Common myeloid progenitor, CD34-positive (primary cell): Measurements from ENCODE around the gene TAF15.

Experiments
- CTCF ChIA-PET: fragments of 350-600 bp; sonication (Branson Sonifier 250); formaldehyde crosslinking; loops from one replicate; lab custom pipeline; 2021; ENCODE audit warnings: antibody characterized with exemption; lab: Charles Lee
- POLR2A ChIA-PET: fragments of 350-600 bp; sonication (Branson Sonifier 250); formaldehyde crosslinking; loops from one replicate; lab custom pipeline; 2021; ENCODE audit warnings: antibody characterized with exemption; lab: Charles Lee
- DNase-seq, 3 donors: peaks; one replicate each; pipeline versions ENCODE4 v3.0.0 to v3.0.0-alpha.2; 2013
- H3K27ac ChIP-seq, 2 experiments: 1 replicate in 1 of 2; 2 replicates in 1 of 2; pipeline ENCODE4 v1.7.0; 2013; ENCODE audit warnings: inconsistent platforms in 2 of 2, low read length in 2 of 2, mild to moderate bottlenecking in 2 of 2, low read depth in 1 of 2, moderate library complexity in 1 of 2; ENCODE audit not compliant: severe bottlenecking in 2 of 2, insufficient read depth in 1 of 2, poor library complexity in 1 of 2
- H3K27me3 ChIP-seq, 5 experiments: replicated peaks in 2 of 5; 1 replicate in 3 of 5; 2 replicates in 2 of 5; pipeline versions ENCODE4 v1.6.1 to v1.7.0; 2013; ENCODE audit warnings: low read length in 4 of 5, mild to moderate bottlenecking in 2 of 5, moderate library complexity in 2 of 5, inconsistent platforms in 1 of 5; ENCODE audit not compliant: insufficient read depth in 5 of 5, control insufficient read depth in 4 of 5
- H3K36me3 ChIP-seq, 4 experiments: 1 replicate in 2 of 4; 2 replicates in 2 of 4; pipeline versions ENCODE4 v1.6.1 to v1.7.0; 2013; ENCODE audit warnings: low read length in 3 of 4, control low read depth in 1 of 4, mild to moderate bottlenecking in 1 of 4; ENCODE audit not compliant: control insufficient read depth in 4 of 4, insufficient read depth in 4 of 4
- H3K4me1 ChIP-seq, 4 experiments: 1 replicate in 3 of 4; 2 replicates in 1 of 4; pipeline versions ENCODE4 v1.6.1 to v1.7.1; 2013; ENCODE audit warnings: low read length in 3 of 4, mild to moderate bottlenecking in 3 of 4, control low read depth in 1 of 4, inconsistent platforms in 1 of 4, moderate library complexity in 1 of 4; ENCODE audit not compliant: control insufficient read depth in 4 of 4, insufficient read depth in 4 of 4; ENCODE audit errors: control extremely low read depth in 1 of 4
- H3K4me3 ChIP-seq, 7 experiments: 1 replicate in 4 of 7; 2 replicates in 3 of 7; pipeline versions ENCODE4 v1.5.1 to v1.7.0; 2013; ENCODE audit warnings: mild to moderate bottlenecking in 7 of 7, low read length in 6 of 7, moderate library complexity in 6 of 7, inconsistent platforms in 2 of 7, low read depth in 2 of 7, control low read depth in 1 of 7; ENCODE audit not compliant: insufficient read depth in 4 of 7, control insufficient read depth in 1 of 7; ENCODE audit errors: extremely low read depth in 1 of 7
- H3K9me3 ChIP-seq, 5 experiments: 1 replicate in 4 of 5; 2 replicates in 1 of 5; pipeline versions ENCODE4 v1.6.1 to v1.7.1; 2013; ENCODE audit warnings: low read length in 4 of 5, mild to moderate bottlenecking in 2 of 5, inconsistent platforms in 1 of 5, low read depth in 1 of 5, moderate library complexity in 1 of 5; ENCODE audit not compliant: control insufficient read depth in 4 of 5, insufficient read depth in 2 of 5; ENCODE audit errors: control extremely low read depth in 1 of 5
- WGBS: methylation state at CpG from one replicate; pipeline ENCODE4 v1.1.5; 2013; ENCODE audit not compliant: insufficient coverage; 5-methylcytosine and 5-hydroxymethylcytosine counted together

Gene TAF15

GRCh38 chr17:35780950-35781349 lies 28.3 kb upstream of the TAF15 start:
- peaks cover 0 to 10% (median 0%) of the 10 kb centered on the region in 4 experiments for H3K4me1 ChIP-seq
- no peak overlapping the region for H3K4me3 ChIP-seq
- DNase-seq = no peak
- H3K27ac ChIP-seq = no peak overlapping the region
- H3K36me3 ChIP-seq = peaks cover 3 to 8% (median 6%) of the 10 kb centered on the region in 4 experiments
- 97% methylated on average over 3 of the region's 3 CpGs for WGBS
- CTCF ChIA-PET = interaction anchor here (1.6 to 24.9 kb wide), 6 partner anchors 8 to 69 kb away, joined by 3 to 482 read pairs (median 11); partner anchors contain the start of genes MMP28 and TAF15
- no peaks in the 10 kb centered on the region for H3K27me3 ChIP-seq
- no peaks in the 10 kb centered on the region for H3K9me3 ChIP-seq
- POLR2A ChIA-PET = interaction anchor here (1.0 kb wide), 1 partner anchor 14 kb away, joined by 3 read pairs; the partner anchor contains the start of gene MMP28

GRCh38 chr17:35784895-35785294 lies 24.4 kb upstream of the TAF15 start:
- DNase-seq = no peak
- no peaks in the 10 kb centered on the region for H3K27me3 ChIP-seq
- no peak overlapping the region for H3K27ac ChIP-seq
- POLR2A ChIA-PET = no interaction called here
- no peaks in the 10 kb centered on the region for H3K9me3 ChIP-seq
- H3K36me3 ChIP-seq = peaks cover 0 to 5% (median 0%) of the 10 kb centered on the region in 4 experiments
- H3K4me3 ChIP-seq = no peak overlapping the region
- peaks cover 6 to 16% (median 10%) of the 10 kb centered on the region in 4 experiments for H3K4me1 ChIP-seq
- CTCF ChIA-PET = interaction anchor here (1.0 to 2.9 kb wide), 3 partner anchors 17 to 24 kb away, joined by 3 to 16 read pairs (median 5); no protein-coding TSS in a partner anchor
- 100% methylated on average over 1 of the region's 2 CpGs for WGBS

- Histone ChIP-seq H3K9me3 (no peaks in the 10 kb centered on the region), H3K27me3 (no peaks in the 10 kb centered on the region), H3K4me3 (no peak overlapping the region), H3K27ac (no peak overlapping the region), H3K36me3 (peaks cover 0 to 5% (median 0%) of the 10 kb centered on the region in 4 experiments), H3K4me1 (peaks cover 6 to 20% (median 10%) of the 10 kb centered on the region in 4 experiments)
- 30% methylated on average over 3 of the region's 3 CpGs for WGBS
- ChIA-PET POLR2A (no interaction called here), CTCF (interaction anchor here (1.2 to 3.9 kb wide), 7 partner anchors 10 to 23 kb away, joined by 3 to 19 read pairs (median 6); no protein-coding TSS in a partner anchor)
- no peak for DNase-seq
These were observed 22.3 kb upstream of the TAF15 start for GRCh38 chr17:35786941-35787432.

GRCh38 chr17:35788477-35789368 lies 20.6 kb upstream of the TAF15 start:
- H3K9me3 ChIP-seq = no peaks in the 10 kb centered on the region
- 100% methylated on average over 1 of the region's 2 CpGs for WGBS
- H3K27ac ChIP-seq = no peak overlapping the region
- peak overlapping the region in 1 of 7 experiments; percentile 25 for H3K4me3 ChIP-seq
- ChIA-PET POLR2A (interaction anchor here (1.3 kb wide), 1 partner anchor 25 kb away, joined by 3 read pairs; no protein-coding TSS in a partner anchor), CTCF (interaction anchor here (0.7 to 3.9 kb wide), 11 partner anchors 9 to 31 kb away, joined by 3 to 19 read pairs (median 4); no protein-coding TSS in a partner anchor)
- H3K36me3 ChIP-seq = peaks cover 0 to 5% (median 0%) of the 10 kb centered on the region in 4 experiments
- DNase-seq = no peak
- H3K4me1 ChIP-seq = peaks cover 6 to 30% (median 16%) of the 10 kb centered on the region in 4 experiments
- H3K27me3 ChIP-seq = no peaks in the 10 kb centered on the region

GRCh38 chr17:35790841-35791240 lies 18.4 kb upstream of the TAF15 start:
- no peaks in the 10 kb centered on the region for H3K9me3 ChIP-seq
- H3K4me3 ChIP-seq = no peak overlapping the region
- 100% methylated on average over 3 of the region's 3 CpGs for WGBS
- no peaks in the 10 kb centered on the region for H3K27me3 ChIP-seq
- H3K36me3 ChIP-seq = no peaks in the 10 kb centered on the region
- peaks cover 6 to 39% (median 27%) of the 10 kb centered on the region in 4 experiments for H3K4me1 ChIP-seq
- POLR2A ChIA-PET = no interaction called here
- CTCF ChIA-PET = interaction anchor here (2.1 to 10.3 kb wide), 2 partner anchors 14 to 23 kb away, joined by 8 to 139 read pairs; no protein-coding TSS in a partner anchor
- DNase-seq = no peak
- H3K27ac ChIP-seq = no peak overlapping the region

GRCh38 chr17:35791681-35792350 lies 17.5 kb upstream of the TAF15 start:
- H3K9me3 ChIP-seq = no peaks in the 10 kb centered on the region
- no peaks in the 10 kb centered on the region for H3K27me3 ChIP-seq
- no peak overlapping the region for H3K27ac ChIP-seq
- no peaks in the 10 kb centered on the region for H3K36me3 ChIP-seq
- ChIA-PET CTCF (interaction anchor here (0.7 to 10.3 kb wide), 7 partner anchors 9 to 24 kb away, joined by 3 to 139 read pairs (median 5); no protein-coding TSS in a partner anchor), POLR2A (interaction anchor here (1.5 kb wide), 1 partner anchor 10 kb away, joined by 4 read pairs; no protein-coding TSS in a partner anchor)
- WGBS = 92% methylated on average over 6 of the region's 9 CpGs
- H3K4me3 ChIP-seq = no peak overlapping the region
- no peak for DNase-seq
- H3K4me1 ChIP-seq = peaks cover 4 to 42% (median 31%) of the 10 kb centered on the region in 4 experiments
